Mammary epithelial cell (primary cell): ENCODE data around the gene STXBP6.

ENCODE experiments used
- EZH2 ChIP-seq: IDR thresholded peaks from 2 replicates; pipeline ENCODE4 v1.6.1; 2012; ENCODE audit warnings: low read length, inconsistent platforms, borderline replicate concordance
- TF ChIP-seq, protein P1 (sequence below), 2 donors: IDR thresholded peaks in 1 of 2; conservative IDR thresholded peaks in 1 of 2; 2 replicates each; pipeline ENCODE4 v1.5.1; 2011 to 2012; ENCODE audit warnings: inconsistent platforms in 2 of 2, low read length in 2 of 2, mild to moderate bottlenecking in 2 of 2, control low read depth in 1 of 2, low read depth in 1 of 2; ENCODE audit not compliant: insufficient read depth in 1 of 2; ENCODE audit errors: extremely low read depth in 1 of 2

DNA sequence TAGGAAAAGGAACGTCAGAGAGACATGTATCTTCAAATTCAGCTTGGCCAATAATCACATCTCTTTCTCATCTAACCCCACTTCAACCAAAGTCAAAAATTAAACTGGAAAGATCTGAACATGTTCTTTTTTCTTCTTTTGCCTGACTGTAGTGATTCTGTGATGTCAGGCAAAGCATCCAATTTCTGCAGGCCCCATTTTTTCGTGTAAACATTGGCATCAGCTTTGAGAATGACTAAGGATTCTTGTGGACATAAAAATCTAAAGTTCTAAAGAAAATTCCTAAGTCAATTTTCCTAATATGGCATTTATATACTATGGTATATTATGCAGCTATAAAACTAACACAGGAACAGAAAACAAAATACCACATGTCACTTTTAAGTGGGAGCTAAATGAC is 89.1 kb downstream of the STXBP6 start:
- TF ChIP-seq, protein P1, sequence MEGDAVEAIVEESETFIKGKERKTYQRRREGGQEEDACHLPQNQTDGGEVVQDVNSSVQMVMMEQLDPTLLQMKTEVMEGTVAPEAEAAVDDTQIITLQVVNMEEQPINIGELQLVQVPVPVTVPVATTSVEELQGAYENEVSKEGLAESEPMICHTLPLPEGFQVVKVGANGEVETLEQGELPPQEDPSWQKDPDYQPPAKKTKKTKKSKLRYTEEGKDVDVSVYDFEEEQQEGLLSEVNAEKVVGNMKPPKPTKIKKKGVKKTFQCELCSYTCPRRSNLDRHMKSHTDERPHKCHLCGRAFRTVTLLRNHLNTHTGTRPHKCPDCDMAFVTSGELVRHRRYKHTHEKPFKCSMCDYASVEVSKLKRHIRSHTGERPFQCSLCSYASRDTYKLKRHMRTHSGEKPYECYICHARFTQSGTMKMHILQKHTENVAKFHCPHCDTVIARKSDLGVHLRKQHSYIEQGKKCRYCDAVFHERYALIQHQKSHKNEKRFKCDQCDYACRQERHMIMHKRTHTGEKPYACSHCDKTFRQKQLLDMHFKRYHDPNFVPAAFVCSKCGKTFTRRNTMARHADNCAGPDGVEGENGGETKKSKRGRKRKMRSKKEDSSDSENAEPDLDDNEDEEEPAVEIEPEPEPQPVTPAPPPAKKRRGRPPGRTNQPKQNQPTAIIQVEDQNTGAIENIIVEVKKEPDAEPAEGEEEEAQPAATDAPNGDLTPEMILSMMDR (conservative IDR thresholded peaks at IDR 0.05 in 1 of 2, IDR thresholded peaks at IDR 0.05 in 1 of 2; ENCODE audit: extremely low read depth in 1 of 2, insufficient read depth in 1 of 2, low read depth in 1 of 2, low read length in 2 of 2), result no peak
- no peak for TF ChIP-seq EZH2
